Loucy (cell line): ENCODE measurements around the gene GABBR2.

Source experiments
- EZH2phosphoT487 ChIP-seq: fragments of 200-600 bp; IDR thresholded peaks from 2 replicates; pipeline ENCODE4 v1.6.1; 2018; ENCODE audit warnings: antibody characterized with exemption, mild to moderate bottlenecking, moderate library complexity, borderline replicate concordance
- TF ChIP-seq, protein P1 (sequence below): fragments of 200-600 bp; sonication (generic); conservative IDR thresholded peaks from 2 replicates; pipeline ENCODE4 v1.5.1; 2014; ENCODE audit warnings: mild to moderate bottlenecking, antibody characterized with exemption, low read length

DNA sequence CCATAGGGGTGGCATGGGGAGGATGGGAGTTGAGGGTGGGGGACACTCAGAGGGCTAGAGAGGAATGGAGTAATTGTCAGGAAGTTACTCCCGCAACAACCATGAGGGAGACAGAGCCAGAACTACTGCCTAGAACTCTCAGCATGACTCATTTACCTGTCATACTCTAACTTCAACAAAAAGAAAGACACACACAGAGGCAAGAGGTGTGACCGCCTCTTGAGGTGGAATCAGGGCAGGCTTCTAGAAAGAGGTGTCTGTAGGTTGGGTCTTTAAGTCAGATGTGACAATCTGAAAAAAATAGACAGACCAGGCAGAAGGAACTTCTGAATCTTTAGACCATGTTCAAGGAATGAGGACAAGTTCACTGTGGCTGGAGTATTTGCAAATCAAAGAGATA is 73.4 kb downstream of the GABBR2 start:
- TF ChIP-seq, protein P1, sequence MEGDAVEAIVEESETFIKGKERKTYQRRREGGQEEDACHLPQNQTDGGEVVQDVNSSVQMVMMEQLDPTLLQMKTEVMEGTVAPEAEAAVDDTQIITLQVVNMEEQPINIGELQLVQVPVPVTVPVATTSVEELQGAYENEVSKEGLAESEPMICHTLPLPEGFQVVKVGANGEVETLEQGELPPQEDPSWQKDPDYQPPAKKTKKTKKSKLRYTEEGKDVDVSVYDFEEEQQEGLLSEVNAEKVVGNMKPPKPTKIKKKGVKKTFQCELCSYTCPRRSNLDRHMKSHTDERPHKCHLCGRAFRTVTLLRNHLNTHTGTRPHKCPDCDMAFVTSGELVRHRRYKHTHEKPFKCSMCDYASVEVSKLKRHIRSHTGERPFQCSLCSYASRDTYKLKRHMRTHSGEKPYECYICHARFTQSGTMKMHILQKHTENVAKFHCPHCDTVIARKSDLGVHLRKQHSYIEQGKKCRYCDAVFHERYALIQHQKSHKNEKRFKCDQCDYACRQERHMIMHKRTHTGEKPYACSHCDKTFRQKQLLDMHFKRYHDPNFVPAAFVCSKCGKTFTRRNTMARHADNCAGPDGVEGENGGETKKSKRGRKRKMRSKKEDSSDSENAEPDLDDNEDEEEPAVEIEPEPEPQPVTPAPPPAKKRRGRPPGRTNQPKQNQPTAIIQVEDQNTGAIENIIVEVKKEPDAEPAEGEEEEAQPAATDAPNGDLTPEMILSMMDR: no peak
- TF ChIP-seq EZH2phosphoT487: no peak
